Activated CD8-positive, alpha-beta memory T cell treated with anti-CD3 and anti-CD28 coated beads, Interleukin-2, amount 50 U/mL, for 24 hours (primary cell): Measurements from ENCODE around the gene LURAP1L.

Experiments used
- DNase-seq: peaks from one replicate; pipeline ENCODE4 v3.0.0-alpha.2; 2020; ENCODE audit errors: extremely low read depth

The LURAP1L gene

DNA sequence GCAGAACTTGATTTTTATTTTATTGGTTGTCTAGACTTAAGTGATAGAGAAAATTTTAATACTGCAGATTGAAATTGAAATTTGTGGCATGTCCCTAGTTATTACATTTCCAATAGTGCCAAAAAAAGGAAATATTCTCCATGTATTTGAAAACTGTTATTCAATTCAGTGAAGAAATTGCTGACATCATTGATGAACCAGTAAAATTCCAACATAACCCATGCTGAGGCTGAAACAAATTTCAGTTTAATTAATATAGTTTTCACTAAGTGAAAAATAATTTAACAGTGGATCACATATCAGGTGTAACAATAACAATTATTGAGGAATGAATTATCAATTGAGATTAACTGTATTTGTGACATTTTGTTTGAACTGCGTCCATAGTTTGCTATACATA, 38.7 kb downstream of the LURAP1L start:
- DNase-seq: no peak

GRCh38 chr9:12813960-12814876, 39.4 kb downstream of the LURAP1L start:
- DNase-seq: no peak

DNA sequence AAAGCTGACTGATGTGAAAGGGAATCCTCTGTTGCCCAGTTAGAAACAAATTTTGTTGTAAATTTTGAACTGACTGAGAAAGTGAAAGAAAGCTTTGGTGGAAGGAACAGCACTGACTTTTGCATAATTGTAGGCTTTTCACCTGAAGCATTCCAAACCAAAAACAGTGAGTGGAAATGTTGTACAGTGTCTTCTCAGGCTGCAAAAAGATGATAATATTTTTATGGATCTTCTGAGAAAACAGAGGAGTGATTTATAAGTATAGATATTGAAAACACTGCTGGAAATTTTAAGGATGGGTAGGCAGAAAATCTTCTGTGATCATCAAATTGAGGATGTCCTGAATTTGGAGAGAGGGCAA, 40.0 kb downstream of the LURAP1L start:
- DNase-seq: no peak

DNA sequence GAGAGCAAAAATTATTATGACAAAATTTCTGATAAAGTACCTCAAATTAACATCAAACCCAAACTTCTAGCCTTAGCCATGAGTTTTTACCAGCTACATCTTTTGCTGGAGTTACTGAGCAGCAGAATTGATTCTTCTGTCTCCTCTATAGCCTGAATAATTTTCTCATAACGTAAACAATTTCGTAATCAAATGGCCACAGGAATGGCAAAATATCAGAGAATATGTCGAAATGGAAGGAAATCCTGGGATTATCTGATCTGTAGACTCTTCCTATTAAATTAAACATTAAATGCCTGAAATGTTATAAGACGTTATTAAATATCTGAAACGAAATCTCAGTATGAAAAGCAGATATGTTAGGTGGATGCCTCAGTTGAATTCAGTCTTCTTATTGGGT, 41.1 kb downstream of the LURAP1L start:
- no peak for DNase-seq

DNA sequence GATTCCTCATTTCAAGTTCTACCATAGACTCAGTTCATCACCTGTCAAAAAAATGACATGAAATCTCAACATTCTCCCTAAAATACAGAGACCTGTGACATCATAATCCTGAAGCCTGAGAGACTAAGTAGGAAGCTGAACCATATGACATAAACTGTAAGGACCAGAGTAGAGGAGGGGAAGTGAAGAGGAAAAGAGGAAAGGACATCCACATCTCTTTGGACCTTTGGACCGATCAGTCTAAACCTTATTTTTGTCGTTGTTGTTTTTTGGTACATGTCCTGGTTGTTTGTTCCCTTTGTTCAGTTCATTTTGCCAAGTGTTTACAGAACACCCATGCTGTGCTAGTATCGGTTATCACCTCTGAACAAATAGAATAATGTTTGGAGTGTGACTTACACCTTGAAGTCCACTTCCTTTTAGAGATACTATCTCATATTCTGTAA, 41.9 kb downstream of the LURAP1L start:
- DNase-seq: no peak

GRCh38 chr9:12817702-12818101, 42.9 kb downstream of the LURAP1L start:
- DNase-seq: no peak

GRCh38 chr9:12818431-12819000, 43.7 kb downstream of the LURAP1L start:
- DNase-seq: no peak

- DNase-seq: no peak
These were observed 44.8 kb downstream of the LURAP1L start for GRCh38 chr9:12819436-12820185.

DNA sequence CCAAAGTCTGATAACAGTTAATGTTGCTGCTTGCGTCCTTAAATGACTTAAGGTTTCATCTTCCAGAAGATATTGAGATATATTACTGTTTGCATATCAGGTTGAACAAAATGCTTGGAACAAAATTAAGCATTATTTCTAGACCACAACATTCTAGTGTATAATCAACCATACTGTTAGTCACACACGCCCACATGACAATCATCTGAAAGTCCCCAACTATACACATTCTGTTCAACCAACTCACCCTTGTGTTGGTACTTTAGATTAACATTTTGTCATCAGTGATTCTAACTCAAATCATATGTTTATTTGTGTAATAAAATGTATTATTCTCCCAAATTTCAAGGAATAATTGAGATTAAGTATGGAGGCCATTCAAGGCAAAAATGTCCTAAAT, 47.3 kb downstream of the LURAP1L start:
- no peak for DNase-seq

GRCh38 chr9:12826924-12827565, 52.2 kb downstream of the LURAP1L start:
- no peak for DNase-seq

GRCh38 chr9:12833701-12834100, 58.9 kb downstream of the LURAP1L start:
- DNase-seq: no peak

DNA sequence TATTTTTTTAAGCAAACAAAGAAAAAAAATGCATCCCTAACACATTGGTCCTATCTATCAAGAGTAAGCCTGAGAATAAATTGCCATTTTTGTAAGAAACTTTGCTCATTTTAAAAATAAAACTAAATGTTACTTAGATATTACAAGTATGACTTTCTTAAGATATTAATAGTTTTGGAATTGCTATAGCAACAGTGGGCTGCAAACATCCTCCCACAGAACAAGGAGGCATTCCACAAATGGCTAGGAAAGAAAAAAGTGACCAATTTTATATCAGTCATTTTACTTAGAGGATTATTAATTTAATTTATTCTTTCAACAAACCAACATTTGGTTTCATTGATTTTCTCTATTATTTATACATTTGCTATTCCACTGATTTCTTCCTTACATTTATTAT, 63.7 kb downstream of the LURAP1L start:
- DNase-seq: no peak

- DNase-seq: no peak
These were observed 68.9 kb downstream of the LURAP1L start for GRCh38 chr9:12843735-12844134.

GRCh38 chr9:12846035-12846434, 71.2 kb downstream of the LURAP1L start:
- DNase-seq: no peak

DNA sequence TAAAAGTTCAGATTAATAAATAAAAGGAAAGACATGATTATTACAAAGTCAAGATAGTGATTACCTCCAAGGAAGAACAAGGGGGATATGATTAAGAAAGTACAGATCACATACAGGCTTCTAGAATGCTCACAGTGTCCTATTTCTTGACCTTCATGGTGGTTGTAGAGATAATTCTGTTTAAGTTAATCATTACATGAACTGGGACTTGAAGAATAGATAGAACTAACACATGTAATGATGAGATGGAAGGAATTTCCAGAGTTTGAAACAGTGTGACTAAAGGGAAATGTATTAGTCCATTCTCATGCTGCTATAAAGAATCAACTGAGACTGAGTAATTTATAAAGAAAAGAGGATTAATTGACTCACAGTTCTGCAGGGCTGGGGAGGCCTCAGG, 72.7 kb downstream of the LURAP1L start:
- no peak for DNase-seq

- no peak for DNase-seq
These were observed 74.7 kb downstream of the LURAP1L start for GRCh38 chr9:12849486-12850003.

DNA sequence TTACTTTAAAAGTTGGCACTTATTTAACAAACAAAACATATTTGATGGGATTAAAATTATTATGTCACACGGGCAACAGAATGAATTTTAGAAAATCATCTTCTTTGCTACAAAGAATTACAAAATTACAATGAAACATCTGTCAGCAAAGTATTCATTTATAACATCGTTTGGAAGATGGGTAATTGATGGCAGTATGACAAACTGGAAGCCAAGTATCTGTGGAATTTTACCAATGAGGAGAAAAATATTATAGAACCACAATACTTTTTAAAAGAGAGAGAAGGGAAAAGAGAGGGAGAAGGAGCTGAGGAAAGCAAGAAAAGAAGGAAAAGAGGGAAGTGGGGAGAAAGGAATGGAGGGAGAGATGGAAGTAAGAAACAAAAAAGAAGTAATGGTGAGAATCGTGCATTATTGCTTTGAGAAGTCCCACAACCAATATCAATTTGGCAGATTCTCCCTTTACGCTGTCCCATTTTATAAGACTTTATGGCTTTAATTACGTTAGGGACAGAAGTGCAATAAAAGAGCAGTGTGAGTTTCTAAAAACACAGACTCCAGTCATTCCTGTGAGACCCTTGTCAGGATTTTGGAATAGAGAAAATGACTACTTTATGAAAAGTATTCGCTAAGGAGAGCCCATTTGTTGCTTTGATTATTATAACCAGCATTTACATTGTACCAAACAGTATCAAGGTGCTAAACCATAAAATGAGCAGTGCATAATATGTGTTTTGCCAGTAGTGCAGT, 76.7 kb downstream of the LURAP1L start:
- no peak for DNase-seq

DNA sequence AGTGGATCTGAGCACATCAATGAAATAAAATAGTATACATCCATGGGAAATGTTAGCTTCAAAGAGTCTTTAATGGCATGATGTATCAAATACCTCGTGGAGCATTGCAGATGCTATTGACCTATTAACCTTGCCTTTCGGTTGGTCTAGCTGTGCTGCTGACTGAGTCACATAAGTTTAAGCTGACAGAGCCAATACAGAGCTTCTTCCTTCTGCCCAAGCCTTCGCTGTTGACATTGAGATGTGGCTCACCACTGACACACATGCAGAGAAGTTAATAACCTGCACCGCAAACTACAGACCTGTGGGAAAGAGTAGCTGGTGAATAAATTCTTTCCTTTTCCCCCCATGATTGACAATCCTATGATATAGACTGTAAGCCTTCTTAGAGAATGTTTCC, 78.2 kb downstream of the LURAP1L start:
- no peak for DNase-seq

- DNase-seq: no peak
These were observed 79.4 kb downstream of the LURAP1L start for GRCh38 chr9:12854221-12854620.

DNA sequence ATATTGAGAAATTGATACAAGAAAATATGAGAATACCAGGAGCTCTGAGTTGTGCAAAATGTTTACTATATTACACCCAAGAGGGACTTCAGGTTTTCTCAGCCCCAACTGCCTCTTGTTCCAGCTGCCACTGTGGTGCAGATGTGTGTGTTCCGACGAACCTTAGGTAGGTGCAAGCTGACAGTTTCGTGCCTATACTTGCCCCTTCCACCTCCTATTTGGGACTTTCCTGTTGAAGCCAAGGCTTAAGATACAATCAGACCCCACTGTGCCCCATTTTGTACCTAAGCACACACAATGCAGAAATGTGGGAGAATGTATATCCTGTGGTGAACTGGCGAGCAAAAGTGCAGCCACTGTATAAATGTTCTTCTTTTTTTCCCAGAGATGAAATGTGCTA, 80.2 kb downstream of the LURAP1L start:
- no peak for DNase-seq

- no peak for DNase-seq
These were observed 81.8 kb downstream of the LURAP1L start for GRCh38 chr9:12856603-12857002.
